GM23338 (cell line): ENCODE results near the gene LSM3. TPM values are rescaled to one million over a fixed set of nuclear protein-coding genes. Genes with fewer than 3 reads are reported as not detected.
A peak's percentile ranks its signal among the peaks of the same experiment; 100 is the strongest.

Experiments
- ATAC-seq: fragments of 200-7000 bp; cut with Tn5 transposase; 3 replicates; pipeline ENCODE4 v1.9.1; 2020
- DNase-seq: peaks from one replicate; pipeline ENCODE4 v3.0.0-alpha.2; 2015; ENCODE audit warnings: low spot score
- H2AFZ ChIP-seq: fragments of 200-600 bp; sonication (generic); 2 replicates; pipeline ENCODE4 v1.8.0; 2016; ENCODE audit warnings: antibody characterized with exemption, mild to moderate bottlenecking, moderate library complexity
- H3F3A ChIP-seq: fragments of 200-600 bp; sonication (generic); replicated peaks from 2 replicates; pipeline ENCODE4 v1.8.0; 2017; ENCODE audit warnings: antibody characterized with exemption, mixed run types, low read depth
- H3K27ac ChIP-seq: fragments of 200-600 bp; sonication (generic); 2 replicates; pipeline ENCODE4 v1.6.1; 2016; ENCODE audit warnings: low read depth
- H3K27me3 ChIP-seq: fragments of 200-600 bp; sonication (generic); 2 replicates; pipeline ENCODE4 v1.8.0; 2016; ENCODE audit warnings: mild to moderate bottlenecking, mixed run types, moderate library complexity; ENCODE audit not compliant: insufficient read depth
- H3K36me3 ChIP-seq: fragments of 200-600 bp; sonication (generic); 2 replicates; pipeline ENCODE4 v1.8.0; 2016; ENCODE audit warnings: mild to moderate bottlenecking; ENCODE audit not compliant: insufficient read depth
- H3K4me1 ChIP-seq: fragments of 200-600 bp; sonication (generic); 2 replicates; pipeline ENCODE4 v1.8.0; 2016; ENCODE audit warnings: mild to moderate bottlenecking, moderate library complexity; ENCODE audit not compliant: insufficient read depth
- H3K4me2 ChIP-seq: fragments of 200-600 bp; sonication (generic); 2 replicates; pipeline ENCODE4 v1.7.1; 2017; ENCODE audit warnings: mixed run types
- H3K4me3 ChIP-seq: fragments of 200-600 bp; sonication (generic); 2 replicates; pipeline ENCODE4 v1.6.1; 2016; ENCODE audit warnings: mixed run types
- H3K79me2 ChIP-seq: fragments of 200-600 bp; sonication (generic); replicated peaks from 2 replicates; pipeline ENCODE4 v1.8.0; 2017; ENCODE audit warnings: mild to moderate bottlenecking; ENCODE audit not compliant: insufficient read depth
- H3K9me2 ChIP-seq: fragments of 200-600 bp; sonication (generic); 2 replicates; pipeline ENCODE4 v1.8.0; 2017; ENCODE audit not compliant: insufficient read depth
- H4K20me1 ChIP-seq: fragments of 200-600 bp; sonication (generic); replicated peaks from 2 replicates; pipeline ENCODE4 v1.8.0; 2017; ENCODE audit warnings: mild to moderate bottlenecking; ENCODE audit not compliant: insufficient read depth
- H3K27ac Mint-ChIP-seq: 2 replicates; pipeline ENCODE4 v1.8.0; 2020; ENCODE audit warnings: inconsistent platforms, mild to moderate bottlenecking, moderate library complexity, mixed read lengths
- H3K27me3 Mint-ChIP-seq: 3 replicates; pipeline ENCODE4 v1.8.0; 2022; ENCODE audit warnings: low read depth, mild to moderate bottlenecking, moderate library complexity, mixed read lengths, inconsistent platforms; ENCODE audit not compliant: insufficient read depth, poor library complexity
- H3K36me3 Mint-ChIP-seq: 3 replicates; pipeline ENCODE4 v1.8.0; 2021; ENCODE audit warnings: low read depth, mild to moderate bottlenecking, inconsistent platforms, moderate library complexity, mixed read lengths
- H3K4me1 Mint-ChIP-seq: 3 replicates; pipeline ENCODE4 v1.8.0; 2020; ENCODE audit warnings: mild to moderate bottlenecking, inconsistent platforms, mixed read lengths
- H3K4me3 Mint-ChIP-seq: 3 replicates; pipeline ENCODE4 v1.8.0; 2021; ENCODE audit warnings: moderate library complexity, mild to moderate bottlenecking, inconsistent platforms, mixed read lengths
- H3K9me3 Mint-ChIP-seq: 3 replicates; pipeline ENCODE4 v1.8.0; 2020; ENCODE audit warnings: moderate library complexity, mild to moderate bottlenecking, inconsistent platforms, mixed read lengths
- EZH2 ChIP-seq: fragments of 200-600 bp; sonication (generic); IDR thresholded peaks from one replicate; pipeline ENCODE4 v1.8.0; 2017; ENCODE audit warnings: antibody characterized with exemption, mild to moderate bottlenecking, low read depth; ENCODE audit not compliant: unreplicated experiment
- EZH2phosphoT487 ChIP-seq: fragments of 200-600 bp; sonication (generic); IDR thresholded peaks from one replicate; pipeline ENCODE4 v1.8.1; 2018; ENCODE audit warnings: antibody characterized with exemption; ENCODE audit not compliant: unreplicated experiment
- polyA plus RNA-seq: library from polyadenylated mRNA; unstranded; fragments of >200 nt; fragmentation: Nextera tagmentation; extraction: Ambion mirVana; gene quantifications from 2 replicates; pipeline ENCODE4 v1.2.1, GENCODE V29; 2016
- total RNA-seq: library from RNA; depleted of rRNA; stranded (reverse); fragments of >200 nt; shearing (Covaris generic); gene quantifications from 2 replicates; pipeline ENCODE4 v1.2.3, GENCODE V29; 2014
- TF ChIP-seq, protein P1 (sequence below), 2 experiments: fragments of 200-600 bp in 1 of 2; sonication (generic) in 1 of 2; conservative IDR thresholded peaks; 2 replicates each; pipeline versions ENCODE4 v1.5.1 to v1.6.1; 2016 to 2017; ENCODE audit warnings: antibody characterized with exemption in 2 of 2, low read depth in 2 of 2, mild to moderate bottlenecking in 2 of 2, moderate library complexity in 1 of 2
- TF ChIP-seq, protein P2 (sequence below): IDR thresholded peaks from 2 replicates; pipeline ENCODE4 v1.6.1; 2016; ENCODE audit warnings: antibody characterized with exemption
- TF ChIP-seq, protein P3 (sequence below): fragments of 250-450 bp; sonication (Bioruptor Pico); IDR thresholded peaks from 2 replicates; pipeline ENCODE4 v1.5.0; 2020; ENCODE audit warnings: mild to moderate bottlenecking, moderate library complexity

LSM3 gene
- total and polyA plus RNA-seq, 2 experiments from 2014 or later, result 20.1 to 71.5 TPM

DNA sequence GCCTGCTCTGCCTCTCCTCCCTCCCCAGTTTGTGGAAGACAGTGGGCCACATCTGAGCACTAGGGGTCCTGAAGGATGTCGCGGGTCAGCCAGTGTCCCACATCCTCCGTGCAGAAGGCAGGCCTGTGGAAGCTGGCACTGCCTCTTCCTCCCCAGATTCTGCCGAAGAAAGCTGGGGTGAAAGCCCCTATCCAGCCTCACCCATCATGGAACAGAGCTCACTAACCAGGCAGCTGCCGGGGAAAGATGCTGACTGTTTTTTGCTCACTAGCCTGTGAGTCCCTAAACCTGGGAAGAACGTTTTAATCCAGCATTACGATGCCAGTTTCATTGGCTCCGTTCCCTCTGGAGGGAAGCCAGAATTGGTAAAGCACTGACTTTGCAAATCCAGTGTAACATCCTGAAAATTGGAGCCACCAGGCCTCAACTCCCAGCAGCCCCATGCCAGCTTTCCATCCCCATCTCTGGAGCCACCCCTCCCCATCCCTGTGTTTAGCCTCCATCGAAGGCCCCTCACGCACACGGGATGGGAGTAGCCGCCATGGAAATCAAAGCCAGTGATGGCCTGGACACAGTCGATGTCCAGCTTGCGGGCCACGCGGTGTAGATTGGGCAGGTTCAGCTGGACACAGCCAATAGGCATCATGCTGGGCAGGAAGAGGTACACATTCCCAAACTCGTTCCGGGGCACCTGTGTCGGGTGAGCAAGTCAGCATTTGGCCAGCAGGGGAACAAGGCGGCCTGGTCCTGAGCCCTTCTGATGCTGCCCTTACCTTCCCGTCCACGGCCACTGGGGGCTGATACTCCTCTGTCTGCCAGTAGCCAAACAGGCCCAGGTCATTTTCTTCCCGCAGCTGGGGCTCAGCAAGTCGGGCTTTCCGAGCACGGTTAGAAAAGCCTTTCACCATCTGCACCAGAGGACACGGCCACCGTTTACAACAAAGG, 30.3 kb upstream of the LSM3 start:
- Mint-ChIP-seq H3K36me3 (peaks cover 34% of the 10 kb centered on the region), H3K9me3 (no peaks in the 10 kb centered on the region), H3K27me3 (peaks cover 14% of the 10 kb centered on the region), H3K4me1 (peaks cover 31% of the 10 kb centered on the region), H3K4me3 (no peak overlapping the region; the same call in 2 of the 3 replicates), H3K27ac (peak overlapping the region; percentile 86)
- Histone ChIP-seq H3K9me2 (no peaks in the 10 kb centered on the region), H2AFZ (no peak overlapping the region), H3K27me3 (no peaks in the 10 kb centered on the region), H3K27ac (peak overlapping the region; percentile 83; the same call in 1 of the 2 replicates), H3K4me2 (peak overlapping the region; percentile 60; the same call in 1 of the 2 replicates), H3K79me2 (no peaks in the 10 kb centered on the region), H3K4me3 (no peak overlapping the region), H3K4me1 (peaks cover 12% of the 10 kb centered on the region), H4K20me1 (peaks cover 4% of the 10 kb centered on the region), H3F3A (no peaks in the 10 kb centered on the region), H3K36me3 (no peaks in the 10 kb centered on the region; the same call in 1 of the 2 replicates)
- ATAC-seq, result peak; percentile 96
- no peak for TF ChIP-seq EZH2phosphoT487
- TF ChIP-seq, protein P1, sequence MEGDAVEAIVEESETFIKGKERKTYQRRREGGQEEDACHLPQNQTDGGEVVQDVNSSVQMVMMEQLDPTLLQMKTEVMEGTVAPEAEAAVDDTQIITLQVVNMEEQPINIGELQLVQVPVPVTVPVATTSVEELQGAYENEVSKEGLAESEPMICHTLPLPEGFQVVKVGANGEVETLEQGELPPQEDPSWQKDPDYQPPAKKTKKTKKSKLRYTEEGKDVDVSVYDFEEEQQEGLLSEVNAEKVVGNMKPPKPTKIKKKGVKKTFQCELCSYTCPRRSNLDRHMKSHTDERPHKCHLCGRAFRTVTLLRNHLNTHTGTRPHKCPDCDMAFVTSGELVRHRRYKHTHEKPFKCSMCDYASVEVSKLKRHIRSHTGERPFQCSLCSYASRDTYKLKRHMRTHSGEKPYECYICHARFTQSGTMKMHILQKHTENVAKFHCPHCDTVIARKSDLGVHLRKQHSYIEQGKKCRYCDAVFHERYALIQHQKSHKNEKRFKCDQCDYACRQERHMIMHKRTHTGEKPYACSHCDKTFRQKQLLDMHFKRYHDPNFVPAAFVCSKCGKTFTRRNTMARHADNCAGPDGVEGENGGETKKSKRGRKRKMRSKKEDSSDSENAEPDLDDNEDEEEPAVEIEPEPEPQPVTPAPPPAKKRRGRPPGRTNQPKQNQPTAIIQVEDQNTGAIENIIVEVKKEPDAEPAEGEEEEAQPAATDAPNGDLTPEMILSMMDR (conservative IDR thresholded peaks at IDR 0.05; ENCODE audit: low read depth in 2 of 2), result peak; percentile 63 to 66
- no peak for TF ChIP-seq EZH2
- peak; percentile 97 for DNase-seq

DNA sequence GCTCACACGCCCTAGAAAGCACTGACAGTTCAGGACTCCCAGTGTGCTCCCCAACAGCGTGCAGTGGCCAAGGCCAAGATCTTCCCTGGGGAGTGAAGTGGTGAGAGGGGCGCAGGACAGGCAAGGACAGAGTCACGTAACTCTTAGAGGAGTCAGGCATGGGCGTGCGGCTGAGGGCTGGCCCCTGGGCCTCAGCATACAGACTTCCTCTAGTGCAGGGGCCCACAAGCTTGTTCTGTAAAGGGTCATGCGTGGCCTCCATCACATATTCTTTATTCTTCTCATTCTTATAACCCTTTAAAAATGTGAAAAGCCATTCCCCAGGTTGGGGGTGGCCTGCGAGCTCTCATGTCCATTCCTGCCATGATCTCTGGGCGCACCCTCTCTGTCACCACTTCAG, 28.5 kb upstream of the LSM3 start:
- no peak for DNase-seq
- H3K27me3 ChIP-seq, result no peaks in the 10 kb centered on the region
- H3K36me3 ChIP-seq, result no peaks in the 10 kb centered on the region; the same call in 1 of the 2 replicates
- peaks cover 25% of the 10 kb centered on the region for H3K4me1 Mint-ChIP-seq
- H3K9me2 ChIP-seq, result no peaks in the 10 kb centered on the region
- no peak overlapping the region for H2AFZ ChIP-seq
- no peak overlapping the region for H3K27ac ChIP-seq
- no peaks in the 10 kb centered on the region for H3K79me2 ChIP-seq
- H3K9me3 Mint-ChIP-seq, result no peaks in the 10 kb centered on the region
- peaks cover 14% of the 10 kb centered on the region for H3K27me3 Mint-ChIP-seq
- no peak overlapping the region for H3K4me3 Mint-ChIP-seq
- H3K4me3 ChIP-seq, result no peak overlapping the region
- H3K4me2 ChIP-seq, result no peak overlapping the region
- H3F3A ChIP-seq, result no peaks in the 10 kb centered on the region
- TF ChIP-seq, protein P2, sequence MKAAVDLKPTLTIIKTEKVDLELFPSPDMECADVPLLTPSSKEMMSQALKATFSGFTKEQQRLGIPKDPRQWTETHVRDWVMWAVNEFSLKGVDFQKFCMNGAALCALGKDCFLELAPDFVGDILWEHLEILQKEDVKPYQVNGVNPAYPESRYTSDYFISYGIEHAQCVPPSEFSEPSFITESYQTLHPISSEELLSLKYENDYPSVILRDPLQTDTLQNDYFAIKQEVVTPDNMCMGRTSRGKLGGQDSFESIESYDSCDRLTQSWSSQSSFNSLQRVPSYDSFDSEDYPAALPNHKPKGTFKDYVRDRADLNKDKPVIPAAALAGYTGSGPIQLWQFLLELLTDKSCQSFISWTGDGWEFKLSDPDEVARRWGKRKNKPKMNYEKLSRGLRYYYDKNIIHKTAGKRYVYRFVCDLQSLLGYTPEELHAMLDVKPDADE, result no peak
- TF ChIP-seq, protein P1 (conservative IDR thresholded peaks at IDR 0.05; ENCODE audit: low read depth in 2 of 2), result no peak
- TF ChIP-seq, protein P3, sequence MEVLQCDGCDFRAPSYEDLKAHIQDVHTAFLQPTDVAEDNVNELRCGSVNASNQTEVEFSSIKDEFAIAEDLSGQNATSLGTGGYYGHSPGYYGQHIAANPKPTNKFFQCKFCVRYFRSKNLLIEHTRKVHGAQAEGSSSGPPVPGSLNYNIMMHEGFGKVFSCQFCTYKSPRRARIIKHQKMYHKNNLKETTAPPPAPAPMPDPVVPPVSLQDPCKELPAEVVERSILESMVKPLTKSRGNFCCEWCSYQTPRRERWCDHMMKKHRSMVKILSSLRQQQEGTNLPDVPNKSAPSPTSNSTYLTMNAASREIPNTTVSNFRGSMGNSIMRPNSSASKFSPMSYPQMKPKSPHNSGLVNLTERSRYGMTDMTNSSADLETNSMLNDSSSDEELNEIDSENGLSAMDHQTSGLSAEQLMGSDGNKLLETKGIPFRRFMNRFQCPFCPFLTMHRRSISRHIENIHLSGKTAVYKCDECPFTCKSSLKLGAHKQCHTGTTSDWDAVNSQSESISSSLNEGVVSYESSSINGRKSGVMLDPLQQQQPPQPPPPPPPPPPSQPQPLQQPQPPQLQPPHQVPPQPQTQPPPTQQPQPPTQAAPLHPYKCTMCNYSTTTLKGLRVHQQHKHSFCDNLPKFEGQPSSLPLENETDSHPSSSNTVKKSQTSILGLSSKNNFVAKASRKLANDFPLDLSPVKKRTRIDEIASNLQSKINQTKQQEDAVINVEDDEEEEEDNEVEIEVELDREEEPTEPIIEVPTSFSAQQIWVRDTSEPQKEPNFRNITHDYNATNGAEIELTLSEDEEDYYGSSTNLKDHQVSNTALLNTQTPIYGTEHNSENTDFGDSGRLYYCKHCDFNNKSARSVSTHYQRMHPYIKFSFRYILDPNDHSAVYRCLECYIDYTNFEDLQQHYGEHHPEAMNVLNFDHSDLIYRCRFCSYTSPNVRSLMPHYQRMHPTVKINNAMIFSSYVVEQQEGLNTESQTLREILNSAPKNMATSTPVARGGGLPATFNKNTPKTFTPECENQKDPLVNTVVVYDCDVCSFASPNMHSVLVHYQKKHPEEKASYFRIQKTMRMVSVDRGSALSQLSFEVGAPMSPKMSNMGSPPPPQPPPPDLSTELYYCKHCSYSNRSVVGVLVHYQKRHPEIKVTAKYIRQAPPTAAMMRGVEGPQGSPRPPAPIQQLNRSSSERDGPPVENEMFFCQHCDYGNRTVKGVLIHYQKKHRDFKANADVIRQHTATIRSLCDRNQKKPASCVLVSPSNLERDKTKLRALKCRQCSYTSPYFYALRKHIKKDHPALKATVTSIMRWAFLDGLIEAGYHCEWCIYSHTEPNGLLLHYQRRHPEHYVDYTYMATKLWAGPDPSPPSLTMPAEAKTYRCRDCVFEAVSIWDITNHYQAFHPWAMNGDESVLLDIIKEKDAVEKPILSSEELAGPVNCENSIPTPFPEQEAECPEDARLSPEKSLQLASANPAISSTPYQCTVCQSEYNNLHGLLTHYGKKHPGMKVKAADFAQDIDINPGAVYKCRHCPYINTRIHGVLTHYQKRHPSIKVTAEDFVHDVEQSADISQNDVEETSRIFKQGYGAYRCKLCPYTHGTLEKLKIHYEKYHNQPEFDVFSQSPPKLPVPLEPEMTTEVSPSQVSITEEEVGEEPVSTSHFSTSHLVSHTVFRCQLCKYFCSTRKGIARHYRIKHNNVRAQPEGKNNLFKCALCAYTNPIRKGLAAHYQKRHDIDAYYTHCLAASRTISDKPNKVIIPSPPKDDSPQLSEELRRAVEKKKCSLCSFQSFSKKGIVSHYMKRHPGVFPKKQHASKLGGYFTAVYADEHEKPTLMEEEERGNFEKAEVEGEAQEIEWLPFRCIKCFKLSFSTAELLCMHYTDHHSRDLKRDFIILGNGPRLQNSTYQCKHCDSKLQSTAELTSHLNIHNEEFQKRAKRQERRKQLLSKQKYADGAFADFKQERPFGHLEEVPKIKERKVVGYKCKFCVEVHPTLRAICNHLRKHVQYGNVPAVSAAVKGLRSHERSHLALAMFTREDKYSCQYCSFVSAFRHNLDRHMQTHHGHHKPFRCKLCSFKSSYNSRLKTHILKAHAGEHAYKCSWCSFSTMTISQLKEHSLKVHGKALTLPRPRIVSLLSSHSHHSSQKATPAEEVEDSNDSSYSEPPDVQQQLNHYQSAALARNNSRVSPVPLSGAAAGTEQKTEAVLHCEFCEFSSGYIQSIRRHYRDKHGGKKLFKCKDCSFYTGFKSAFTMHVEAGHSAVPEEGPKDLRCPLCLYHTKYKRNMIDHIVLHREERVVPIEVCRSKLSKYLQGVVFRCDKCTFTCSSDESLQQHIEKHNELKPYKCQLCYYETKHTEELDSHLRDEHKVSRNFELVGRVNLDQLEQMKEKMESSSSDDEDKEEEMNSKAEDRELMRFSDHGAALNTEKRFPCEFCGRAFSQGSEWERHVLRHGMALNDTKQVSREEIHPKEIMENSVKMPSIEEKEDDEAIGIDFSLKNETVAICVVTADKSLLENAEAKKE, result no peak
- H3K27ac Mint-ChIP-seq, result no peak overlapping the region
- H3K36me3 Mint-ChIP-seq, result peaks cover 48% of the 10 kb centered on the region
- peaks cover 8% of the 10 kb centered on the region for H4K20me1 ChIP-seq
- no peak for ATAC-seq
- H3K4me1 ChIP-seq, result peaks cover 8% of the 10 kb centered on the region
